Endothelial cell of umbilical vein (primary cell): Measurements from ENCODE around the gene KRTAP10-5. TPM values are rescaled to one million over a fixed set of nuclear protein-coding genes. Genes with fewer than 3 reads are reported as not detected.

Experiments used
- BruUV-seq: library from RNA; stranded (reverse); fragments of 400-500 nt; replicated peaks from 2 replicates; lab custom pipeline; 2021; lab: Mats Ljungman, UMichigan
- CTCF ChIA-PET: fragments of 300-600, 350-600 bp; sonication (Branson Sonifier 250); formaldehyde crosslinking; loops from one replicate; lab custom pipeline; 2021; ENCODE audit warnings: antibody characterized with exemption, inconsistent platforms; lab: Charles Lee
- POLR2A ChIA-PET: fragments of 300-600, 350-600 bp; sonication (Branson Sonifier 250); formaldehyde crosslinking; loops from one replicate; lab custom pipeline; 2021; ENCODE audit warnings: antibody characterized with exemption, inconsistent platforms; lab: Charles Lee
- DNase-seq: peaks from one replicate; pipeline ENCODE4 v3.0.0-alpha.2; 2011; ENCODE audit warnings: low read depth, low spot score
- FAIRE-seq: peaks from 2 replicates; lab custom pipeline; 2011; peaks lifted over from hg19 to GRCh38; lab: Jason Lieb, UNC
- H2AFZ ChIP-seq: 2 replicates; pipeline ENCODE4 v1.6.0; 2012; ENCODE audit warnings: low read depth, low read length, control low read depth, inconsistent platforms
- H3K27ac ChIP-seq: 2 replicates; pipeline ENCODE4 v1.5.1; 2011; ENCODE audit warnings: low read depth, mild to moderate bottlenecking, control low read depth, low read length, moderate library complexity; ENCODE audit not compliant: insufficient read depth
- H3K27me3 ChIP-seq, 2 experiments: 2 replicates each; pipeline versions ENCODE4 v1.6.0 to v1.6.1; 2011; ENCODE audit warnings: low read length in 2 of 2, mixed read lengths in 1 of 2; ENCODE audit not compliant: control insufficient read depth in 2 of 2, insufficient read depth in 2 of 2
- H3K36me3 ChIP-seq, 2 experiments: 2 replicates in 1 of 2; 3 replicates in 1 of 2; pipeline ENCODE4 v1.5.1; 2011; ENCODE audit warnings: low read length in 2 of 2, mild to moderate bottlenecking in 1 of 2, moderate library complexity in 1 of 2; ENCODE audit not compliant: control insufficient read depth in 2 of 2, insufficient read depth in 2 of 2; ENCODE audit errors: extremely low read depth in 1 of 2
- H3K4me1 ChIP-seq: 3 replicates; pipeline ENCODE4 v1.5.1; 2011; ENCODE audit warnings: mild to moderate bottlenecking, low read length; ENCODE audit not compliant: control insufficient read depth, insufficient read depth; ENCODE audit errors: extremely low read depth
- H3K4me2 ChIP-seq: 2 replicates; pipeline ENCODE4 v1.6.1; 2011; ENCODE audit warnings: low read length, control low read depth, mixed read lengths; ENCODE audit not compliant: insufficient read depth
- H3K4me3 ChIP-seq, 3 experiments: fragments of 200-600 bp in 1 of 3; sonication (generic), shearing (Covaris generic) in 1 of 3; replicated peaks in 1 of 3; 2 replicates each; pipeline ENCODE4 v1.5.1; 2011 to 2016; ENCODE audit warnings: control low read depth in 3 of 3, low read length in 3 of 3, mild to moderate bottlenecking in 2 of 3, inconsistent platforms in 1 of 3, low read depth in 1 of 3, moderate library complexity in 1 of 3; ENCODE audit not compliant: insufficient read depth in 1 of 3
- H3K79me2 ChIP-seq: 2 replicates; pipeline ENCODE4 v1.6.0; 2012; ENCODE audit warnings: low read length, inconsistent platforms; ENCODE audit not compliant: control insufficient read depth, insufficient read depth
- H3K9ac ChIP-seq: replicated peaks from 2 replicates; pipeline ENCODE3; 2011; ENCODE audit warnings: low read length, control low read depth; ENCODE audit not compliant: insufficient read depth; ENCODE audit errors: extremely low read depth
- H3K9me1 ChIP-seq: replicated peaks from 3 replicates; pipeline ENCODE4 v1.6.0; 2011; ENCODE audit warnings: mild to moderate bottlenecking, low read length; ENCODE audit not compliant: control insufficient read depth, insufficient read depth; ENCODE audit errors: extremely low read depth
- H3K9me3 ChIP-seq: replicated peaks from 2 replicates; pipeline ENCODE4 v1.5.1; 2012; ENCODE audit warnings: low read length, inconsistent platforms; ENCODE audit not compliant: control insufficient read depth, insufficient read depth
- H4K20me1 ChIP-seq: replicated peaks from 2 replicates; pipeline ENCODE3; 2011; ENCODE audit warnings: mild to moderate bottlenecking, low read length; ENCODE audit not compliant: control insufficient read depth, insufficient read depth; ENCODE audit errors: extremely low read depth
- EZH2 ChIP-seq: IDR thresholded peaks from 2 replicates; pipeline ENCODE4 v1.6.1; 2012; ENCODE audit warnings: borderline replicate concordance, low read depth, mild to moderate bottlenecking, moderate library complexity, low read length, inconsistent platforms; ENCODE audit not compliant: severe bottlenecking
- FOS ChIP-seq: IDR thresholded peaks from 2 replicates; pipeline ENCODE4 v1.6.1; 2011; ENCODE audit warnings: mild to moderate bottlenecking, low read length, moderate library complexity, borderline replicate concordance; ENCODE audit not compliant: insufficient read depth
- GATA2 ChIP-seq: IDR thresholded peaks from 2 replicates; pipeline ENCODE4 v1.7.0; 2011; ENCODE audit warnings: low read depth, mild to moderate bottlenecking, moderate library complexity, mixed read lengths, low read length; ENCODE audit not compliant: insufficient read length, insufficient read depth
- JUN ChIP-seq: IDR thresholded peaks from 2 replicates; pipeline ENCODE4 v1.6.1; 2011; ENCODE audit warnings: borderline replicate concordance, low read depth; ENCODE audit not compliant: insufficient read length, insufficient read depth
- MYC ChIP-seq: IDR thresholded peaks from one replicate; pipeline ENCODE4 v1.6.1; 2011; ENCODE audit warnings: mild to moderate bottlenecking, low read depth, low read length
- POLR2A ChIP-seq: IDR thresholded peaks from 2 replicates; pipeline ENCODE4 v1.6.1; 2012; ENCODE audit warnings: low read depth, mild to moderate bottlenecking, control low read depth, low read length
- POLR2AphosphoS5 ChIP-seq: IDR thresholded peaks from 2 replicates; pipeline ENCODE4 v1.6.1; 2012; ENCODE audit warnings: low read depth, mild to moderate bottlenecking, control low read depth, low read length, moderate library complexity; ENCODE audit not compliant: insufficient read depth
- dilution Hi-C: fragments of 300-500 bp; cut with MboI; formaldehyde crosslinking; loops from one replicate; pipeline ENCODE4 v1.15.0; 2019; ENCODE audit warnings: low sequenced_read_pairs; ENCODE audit not compliant: extremely low pct_ligation_motif_present
- intact Hi-C: fragments of 100-400 bp; cut with micrococcal nuclease; formaldehyde crosslinking; loops from one replicate; pipeline ENCODE4 v1.10.0; 2022
- polyA plus RNA-seq, 4 experiments: library from polyadenylated mRNA; depleted of rRNA in 3 of 4; stranded (reverse) in 3 of 4; unstranded in 1 of 4; fragments of >200 nt; gene quantifications; 2 replicates each; pipeline versions ENCODE4 v1.2.1 to v1.2.3, GENCODE V29; 2011 to 2012; ENCODE audit warnings: missing spikeins in 1 of 4
- total RNA-seq: library from RNA; stranded (reverse); gene quantifications from 2 replicates; pipeline ENCODE4 v1.2.3, GENCODE V29; 2021
- TF ChIP-seq, protein P1 (sequence below), 2 donors: IDR thresholded peaks; 1 replicate in 1 of 2; 2 replicates in 1 of 2; pipeline ENCODE4 v1.5.1; 2011; ENCODE audit warnings: low read length in 2 of 2, mild to moderate bottlenecking in 2 of 2, moderate library complexity in 2 of 2, control low read depth in 1 of 2, inconsistent platforms in 1 of 2, low read depth in 1 of 2; ENCODE audit not compliant: insufficient read depth in 1 of 2; ENCODE audit errors: extremely low read depth in 1 of 2
- TF ChIP-seq, protein P2 (sequence below): IDR thresholded peaks from 2 replicates; pipeline ENCODE4 v1.6.1; 2011; ENCODE audit not compliant: insufficient read depth, insufficient read length

Gene KRTAP10-5
- total and polyA plus RNA-seq, 2 donors (not counting 3 experiments of a cell fraction or from before 2014, with no cell fraction given) = not detected

DNA sequence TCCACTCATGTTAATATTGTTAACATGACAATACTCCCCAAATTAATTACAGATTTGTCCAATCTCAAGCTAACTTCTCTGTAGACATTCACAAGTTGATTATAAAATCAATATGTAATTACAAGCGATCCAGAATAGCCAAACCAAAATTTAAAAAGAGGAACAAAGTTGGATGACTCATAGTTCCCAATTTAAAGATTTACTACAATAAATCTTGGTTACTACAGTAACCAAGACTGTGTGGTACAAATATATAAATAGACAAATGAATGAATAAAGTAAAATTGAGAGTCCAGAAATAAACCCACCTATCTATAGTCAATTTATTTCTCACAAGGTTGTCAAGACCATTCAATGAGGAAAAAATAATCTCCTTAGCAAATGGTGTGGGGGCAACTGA, 14.0 kb downstream of the KRTAP10-5 start:
- peaks cover 0 to 3% of the 10 kb centered on the region in 2 experiments for H3K27me3 ChIP-seq
- H4K20me1 ChIP-seq = no peaks in the 10 kb centered on the region
- DNase-seq = no peak
- dilution Hi-C loops = no loop called here
- H3K36me3 ChIP-seq = no peaks in the 10 kb centered on the region
- no peaks in the 10 kb centered on the region for H3K9me1 ChIP-seq
- BruUV-seq = no TSS peak
- intact Hi-C loops = no loop called here
- H3K9me3 ChIP-seq = no peaks in the 10 kb centered on the region
- no peak overlapping the region for H2AFZ ChIP-seq
- no peaks in the 10 kb centered on the region for H3K4me1 ChIP-seq
- H3K79me2 ChIP-seq = no peaks in the 10 kb centered on the region
- no peak overlapping the region for H3K4me2 ChIP-seq
- TF ChIP-seq POLR2AphosphoS5 (no peak), EZH2 (no peak), MYC (no peak)
- TF ChIP-seq, protein P1, sequence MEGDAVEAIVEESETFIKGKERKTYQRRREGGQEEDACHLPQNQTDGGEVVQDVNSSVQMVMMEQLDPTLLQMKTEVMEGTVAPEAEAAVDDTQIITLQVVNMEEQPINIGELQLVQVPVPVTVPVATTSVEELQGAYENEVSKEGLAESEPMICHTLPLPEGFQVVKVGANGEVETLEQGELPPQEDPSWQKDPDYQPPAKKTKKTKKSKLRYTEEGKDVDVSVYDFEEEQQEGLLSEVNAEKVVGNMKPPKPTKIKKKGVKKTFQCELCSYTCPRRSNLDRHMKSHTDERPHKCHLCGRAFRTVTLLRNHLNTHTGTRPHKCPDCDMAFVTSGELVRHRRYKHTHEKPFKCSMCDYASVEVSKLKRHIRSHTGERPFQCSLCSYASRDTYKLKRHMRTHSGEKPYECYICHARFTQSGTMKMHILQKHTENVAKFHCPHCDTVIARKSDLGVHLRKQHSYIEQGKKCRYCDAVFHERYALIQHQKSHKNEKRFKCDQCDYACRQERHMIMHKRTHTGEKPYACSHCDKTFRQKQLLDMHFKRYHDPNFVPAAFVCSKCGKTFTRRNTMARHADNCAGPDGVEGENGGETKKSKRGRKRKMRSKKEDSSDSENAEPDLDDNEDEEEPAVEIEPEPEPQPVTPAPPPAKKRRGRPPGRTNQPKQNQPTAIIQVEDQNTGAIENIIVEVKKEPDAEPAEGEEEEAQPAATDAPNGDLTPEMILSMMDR (IDR thresholded peaks at IDR 0.05; ENCODE audit: extremely low read depth in 1 of 2, insufficient read depth in 1 of 2, low read depth in 1 of 2, low read length in 2 of 2) = no peak
- no peak overlapping the region for H3K4me3 ChIP-seq
- CTCF ChIA-PET = no interaction called here
- no peak overlapping the region for H3K27ac ChIP-seq
- FAIRE-seq = peak; percentile 21
- no peak overlapping the region for H3K9ac ChIP-seq
- POLR2A ChIA-PET = no interaction called here

DNA sequence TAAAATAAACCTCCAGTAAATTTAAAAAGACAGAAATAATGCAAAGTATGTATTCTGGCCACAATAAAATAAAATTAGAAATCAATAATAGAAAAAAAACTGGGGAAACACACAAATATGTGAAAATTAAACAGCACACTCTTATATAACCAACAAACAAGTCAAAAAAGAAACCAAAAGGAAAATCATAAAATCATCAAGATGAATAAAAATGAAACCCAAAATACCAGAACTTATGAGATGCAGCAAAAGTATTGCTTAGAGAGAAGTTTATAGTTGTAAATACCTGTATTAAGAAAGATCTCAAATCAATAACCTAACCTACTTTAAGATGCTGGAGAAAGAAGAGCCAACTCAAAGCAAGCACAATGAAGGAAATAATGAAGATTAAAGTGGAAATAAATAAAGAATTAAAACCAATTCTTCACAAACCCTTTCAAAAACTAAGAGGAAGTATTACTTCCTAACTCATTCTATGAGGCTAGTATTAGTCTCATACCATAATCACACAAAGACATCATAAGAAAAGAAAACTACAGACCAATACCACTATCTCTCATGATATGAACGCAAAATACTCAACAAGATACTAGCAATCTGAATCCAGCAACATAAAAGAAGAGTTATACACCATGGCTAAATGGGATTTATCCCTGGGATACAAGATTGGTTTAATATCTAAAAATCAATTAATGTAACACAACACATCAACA, 15.4 kb downstream of the KRTAP10-5 start:
- Histone ChIP-seq H3K27ac (no peak overlapping the region), H3K4me2 (no peak overlapping the region), H3K36me3 (no peaks in the 10 kb centered on the region), H3K9ac (no peak overlapping the region), H3K79me2 (no peaks in the 10 kb centered on the region), H3K4me1 (no peaks in the 10 kb centered on the region), H3K9me3 (no peaks in the 10 kb centered on the region), H2AFZ (no peak overlapping the region), H4K20me1 (no peaks in the 10 kb centered on the region), H3K27me3 (peaks cover 0 to 3% of the 10 kb centered on the region in 2 experiments), H3K4me3 (no peak overlapping the region), H3K9me1 (no peaks in the 10 kb centered on the region)
- no TSS peak for BruUV-seq
- POLR2A ChIA-PET = no interaction called here
- FAIRE-seq (no peak), DNase-seq (no peak)
- CTCF ChIA-PET = no interaction called here
- intact Hi-C loops (loop anchor here (5.0 kb wide), 1 partner anchor 42 kb away; no protein-coding TSS in a partner anchor), dilution Hi-C loops (no loop called here)
- TF ChIP-seq, protein P2, sequence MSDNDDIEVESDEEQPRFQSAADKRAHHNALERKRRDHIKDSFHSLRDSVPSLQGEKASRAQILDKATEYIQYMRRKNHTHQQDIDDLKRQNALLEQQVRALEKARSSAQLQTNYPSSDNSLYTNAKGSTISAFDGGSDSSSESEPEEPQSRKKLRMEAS = no peak
- no peak for TF ChIP-seq MYC
- no peak for TF ChIP-seq FOS
- TF ChIP-seq, protein P1 (IDR thresholded peaks at IDR 0.05; ENCODE audit: extremely low read depth in 1 of 2, insufficient read depth in 1 of 2, low read depth in 1 of 2, low read length in 2 of 2) = no peak
- no peak for TF ChIP-seq GATA2
- TF ChIP-seq JUN = no peak
- TF ChIP-seq EZH2 = no peak
- TF ChIP-seq POLR2A = no peak
- TF ChIP-seq POLR2AphosphoS5 = no peak
